SK-N-SH treated with all-trans-retinoic acid at 6 μM for 48 hours (cell line): ENCODE measurements around the gene LRP10.

ENCODE experiments used
- ATAC-seq: fragments of 200-7000 bp; cut with Tn5 transposase; 3 replicates; pipeline ENCODE4 v1.9.1; 2020; ENCODE audit warnings: mild to moderate bottlenecking, moderate library complexity
- ARNTL ChIP-seq: fragments of 450-650 bp; formaldehyde crosslinking; IDR thresholded peaks from 2 replicates; pipeline ENCODE4 v1.5.0; 2020; ENCODE audit warnings: low read depth, mild to moderate bottlenecking, moderate library complexity, borderline replicate concordance
- CREB5 ChIP-seq: fragments of 250-450 bp; sonication (Bioruptor Pico); IDR thresholded peaks from 2 replicates; pipeline ENCODE4 v1.5.1; 2020; ENCODE audit warnings: low read depth, mild to moderate bottlenecking, moderate library complexity
- CSDC2 ChIP-seq: fragments of 250-450 bp; sonication (Bioruptor Pico); IDR thresholded peaks from 2 replicates; pipeline ENCODE4 v1.5.0; 2020; ENCODE audit warnings: mild to moderate bottlenecking, moderate library complexity
- CSRNP3 ChIP-seq: fragments of 250-450 bp; sonication (Bioruptor Pico); IDR thresholded peaks from 2 replicates; pipeline ENCODE4 v1.5.1; 2021; ENCODE audit warnings: mild to moderate bottlenecking, moderate library complexity
- ESRRG ChIP-seq: fragments of 250-450 bp; sonication (Bioruptor Pico); IDR thresholded peaks from 2 replicates; pipeline ENCODE4 v1.6.1; 2021; ENCODE audit warnings: mild to moderate bottlenecking
- GLIS3 ChIP-seq: fragments of 250-450 bp; sonication (Bioruptor Pico); IDR thresholded peaks from 2 replicates; pipeline ENCODE4 v1.5.0; 2020; ENCODE audit warnings: mild to moderate bottlenecking, moderate library complexity
- ISL1 ChIP-seq: fragments of 250-450 bp; sonication (Bioruptor Pico); IDR thresholded peaks from 2 replicates; pipeline ENCODE4 v2.1.2; 2022; ENCODE audit warnings: mild to moderate bottlenecking, moderate library complexity
- OSR1 ChIP-seq: fragments of 250-450 bp; sonication (Bioruptor Pico); IDR thresholded peaks from 2 replicates; pipeline ENCODE4 v1.8.0; 2022; ENCODE audit warnings: moderate library complexity, mild to moderate bottlenecking, inconsistent platforms
- PATZ1 ChIP-seq: fragments of 250-450 bp; sonication (Bioruptor Pico); IDR thresholded peaks from 2 replicates; pipeline ENCODE4 v1.8.0; 2020; ENCODE audit warnings: mild to moderate bottlenecking, moderate library complexity, borderline replicate concordance
- POU6F1 ChIP-seq: fragments of 250-450 bp; sonication (Bioruptor Pico); IDR thresholded peaks from 2 replicates; pipeline ENCODE4 v1.8.0; 2021; ENCODE audit warnings: low read depth, mild to moderate bottlenecking, moderate library complexity, borderline replicate concordance
- PPARA ChIP-seq: fragments of 250-450 bp; sonication (Bioruptor Pico); IDR thresholded peaks from 2 replicates; pipeline ENCODE4 v1.5.0; 2020; ENCODE audit warnings: mild to moderate bottlenecking, borderline replicate concordance
- RARB ChIP-seq: fragments of 250-450 bp; sonication (Bioruptor Pico); IDR thresholded peaks from 2 replicates; pipeline ENCODE4 v1.8.0; 2021; ENCODE audit warnings: mild to moderate bottlenecking, moderate library complexity
- SNAI2 ChIP-seq: fragments of 250-450 bp; sonication (Bioruptor Pico); IDR thresholded peaks from 2 replicates; pipeline ENCODE4 v1.5.0; 2020; ENCODE audit warnings: mild to moderate bottlenecking, moderate library complexity
- TCF4 ChIP-seq: fragments of 250-450 bp; sonication (Bioruptor Pico); IDR thresholded peaks from 2 replicates; pipeline ENCODE4 v1.8.0; 2021; ENCODE audit warnings: mild to moderate bottlenecking, moderate library complexity, borderline replicate concordance
- TOX ChIP-seq: fragments of 250-450 bp; sonication (Bioruptor Pico); IDR thresholded peaks from 2 replicates; pipeline ENCODE4 v1.8.0; 2021; ENCODE audit warnings: mild to moderate bottlenecking, moderate library complexity, borderline replicate concordance
- TSHZ2 ChIP-seq: fragments of 250-450 bp; sonication (Bioruptor Pico); IDR thresholded peaks from 2 replicates; pipeline ENCODE4 v1.5.0; 2020; ENCODE audit warnings: mild to moderate bottlenecking, moderate library complexity
- ZC3H10 ChIP-seq: fragments of 250-450 bp; sonication (Bioruptor Pico); IDR thresholded peaks from 2 replicates; pipeline ENCODE4 v1.5.1; 2021; ENCODE audit warnings: mild to moderate bottlenecking, moderate library complexity
- ZFP3 ChIP-seq: fragments of 250-450 bp; sonication (Bioruptor Pico); IDR thresholded peaks from 2 replicates; pipeline ENCODE4 v1.5.0; 2020; ENCODE audit warnings: mild to moderate bottlenecking, moderate library complexity
- ZFP30 ChIP-seq: fragments of 450-650 bp; formaldehyde crosslinking; IDR thresholded peaks from 2 replicates; pipeline ENCODE4 v1.5.0; 2022; ENCODE audit warnings: mild to moderate bottlenecking, moderate library complexity
- ZNF565 ChIP-seq: fragments of 450-650 bp; formaldehyde crosslinking; conservative IDR thresholded peaks from 2 replicates; pipeline ENCODE4 v1.5.0; 2020; ENCODE audit warnings: low read depth, mild to moderate bottlenecking, moderate library complexity
- ZNF70 ChIP-seq: fragments of 450-650 bp; formaldehyde crosslinking; IDR thresholded peaks from 2 replicates; pipeline ENCODE4 v1.5.0; 2020; ENCODE audit warnings: mild to moderate bottlenecking, moderate library complexity
- ZNF8 ChIP-seq: fragments of 450-650 bp; formaldehyde crosslinking; IDR thresholded peaks from 2 replicates; pipeline ENCODE4 v1.5.0; 2020; ENCODE audit warnings: mild to moderate bottlenecking, moderate library complexity

Gene LRP10

GRCh38 chr14:22871224-22872032 is at the start of gene LRP10:
TSS of gene LRP10 (plus strand) at chr14:22871740. CDS start at chr14:22872304, 564 bp downstream.
- TF ChIP-seq CSRNP3 (CRISPR knock-in tag) (no peak), ZFP3 (no peak), ESRRG (CRISPR knock-in tag) (no peak), RARB (CRISPR knock-in tag) (no peak), GLIS3 (CRISPR knock-in tag) (0 out of 2 replicates have a peak, but pooled peaks have one; percentile 60), PPARA (CRISPR knock-in tag) (no peak), POU6F1 (CRISPR knock-in tag) (no peak)
- peak; percentile 92 for ATAC-seq

- ATAC-seq = no peak
- TF ChIP-seq CREB5 (no peak), POU6F1 (CRISPR knock-in tag) (no peak), TSHZ2 (no peak), SNAI2 (CRISPR knock-in tag) (no peak), TCF4 (CRISPR knock-in tag) (no peak), ZFP3 (no peak), GLIS3 (CRISPR knock-in tag) (no peak), ZC3H10 (CRISPR knock-in tag) (no peak), PPARA (CRISPR knock-in tag) (no peak), RARB (CRISPR knock-in tag) (no peak), CSDC2 (CRISPR knock-in tag) (no peak), OSR1 (CRISPR knock-in tag) (no peak), ZNF565 (no peak), ZNF8 (CRISPR knock-in tag) (no peak), ZFP30 (CRISPR knock-in tag) (no peak), TOX (no peak), ZNF70 (CRISPR knock-in tag) (no peak), ARNTL (CRISPR knock-in tag) (no peak)
Measured at GRCh38 chr14:22822016-22822570, 49.4 kb upstream of the LRP10 start.

- no peak for TF ChIP-seq ISL1 (CRISPR knock-in tag)
- TF ChIP-seq CSRNP3 (CRISPR knock-in tag) = no peak
- TF ChIP-seq CREB5 = no peak
- no peak for TF ChIP-seq PATZ1 (CRISPR knock-in tag)
- ATAC-seq = peak; percentile 92
Measured at GRCh38 chr14:22822571-22823098, 48.9 kb upstream of the LRP10 start.
